ENCODE data around the gene FRYL.

The FRYL gene

GRCh38 chr4:48566034-48566384 lies 214.1 kb downstream of the FRYL start:
- Histone ChIP-seq H2AFZ (ENCODE audit: low read length) (no peak overlapping the region), H3K79me2 (ENCODE audit: insufficient read depth, low read length) (no peaks in the 10 kb centered on the region), H3F3A (ENCODE audit: insufficient read depth, low read length) (0 out of 2 replicates have a peak, but pooled peaks cover 5% of the 10 kb centered on the region), H3K27me3 (ENCODE audit: insufficient read depth, low read length) (no peaks in the 10 kb centered on the region), H3K4me3 (ENCODE audit: low read depth, low read length, poor library complexity, severe bottlenecking) (no peak overlapping the region), H4K20me1 (ENCODE audit: insufficient read depth, low read length) (no peaks in the 10 kb centered on the region), H3K36me3 (ENCODE audit: insufficient read depth, low read length) (peaks cover 80% of the 10 kb centered on the region), H3K4me2 (ENCODE audit: low read length) (no peak overlapping the region), H3K27ac (ENCODE audit: low read depth, low read length, poor library complexity, severe bottlenecking) (no peak overlapping the region), H3K9me3 (ENCODE audit: low read length) (no peaks in the 10 kb centered on the region), H3K9me2 (ENCODE audit: low read depth, low read length) (no peaks in the 10 kb centered on the region), H3K9ac (ENCODE audit: low read length) (no peak overlapping the region), H3K4me1 (ENCODE audit: insufficient read depth, low read length, severe bottlenecking) (no peaks in the 10 kb centered on the region)
- TF ChIP-seq CTCF (IDR thresholded peaks at IDR 0.05; ENCODE audit: low read length) (no peak), EZH2 (IDR thresholded peaks at IDR 0.05; ENCODE audit: borderline replicate concordance, low read length) (no peak)

DNA sequence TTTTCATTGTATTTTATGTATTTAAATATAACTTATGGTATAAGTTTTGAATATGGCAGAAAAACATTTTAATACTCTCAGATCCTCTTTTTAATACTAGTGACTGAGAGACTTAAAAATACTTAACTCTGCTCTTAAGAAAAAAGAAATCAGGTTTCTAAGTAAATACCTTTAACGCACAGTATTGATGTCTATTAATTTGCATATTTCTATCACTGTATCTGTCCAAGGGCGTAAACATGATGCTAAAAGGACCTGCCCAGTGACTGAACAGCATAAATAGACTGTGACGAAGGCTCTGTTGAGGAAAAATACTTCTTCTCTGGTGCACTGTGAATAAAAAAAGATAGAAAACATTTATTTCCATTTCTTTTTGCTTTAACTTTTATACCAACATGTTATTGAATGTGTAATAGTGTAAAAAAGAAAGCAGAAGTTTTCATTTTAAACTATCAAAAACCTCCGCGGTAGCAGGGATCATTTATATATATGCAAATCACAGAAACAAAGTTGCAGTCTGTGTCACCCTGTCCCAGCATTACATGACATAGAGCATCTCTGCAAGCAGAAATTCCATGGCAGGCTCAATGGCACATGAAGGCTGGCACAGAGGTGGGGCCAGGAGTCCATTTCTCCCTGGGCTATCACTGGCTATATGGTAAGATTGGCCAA lies 214.6 kb downstream of the FRYL start:
- Histone ChIP-seq H3K9me2 (ENCODE audit: low read depth, low read length) (no peaks in the 10 kb centered on the region), H3F3A (ENCODE audit: insufficient read depth, low read length) (0 out of 2 replicates have a peak, but pooled peaks cover 5% of the 10 kb centered on the region), H3K4me1 (ENCODE audit: insufficient read depth, low read length, severe bottlenecking) (no peaks in the 10 kb centered on the region), H3K27ac (ENCODE audit: low read depth, low read length, poor library complexity, severe bottlenecking) (no peak overlapping the region), H3K9me3 (ENCODE audit: low read length) (no peaks in the 10 kb centered on the region), H3K4me2 (ENCODE audit: low read length) (no peak overlapping the region), H3K36me3 (ENCODE audit: insufficient read depth, low read length) (peaks cover 80% of the 10 kb centered on the region), H2AFZ (ENCODE audit: low read length) (no peak overlapping the region), H3K27me3 (ENCODE audit: insufficient read depth, low read length) (no peaks in the 10 kb centered on the region), H3K9ac (ENCODE audit: low read length) (no peak overlapping the region), H4K20me1 (ENCODE audit: insufficient read depth, low read length) (no peaks in the 10 kb centered on the region), H3K4me3 (ENCODE audit: low read depth, low read length, poor library complexity, severe bottlenecking) (no peak overlapping the region), H3K79me2 (ENCODE audit: insufficient read depth, low read length) (no peaks in the 10 kb centered on the region)
- TF ChIP-seq EZH2 (IDR thresholded peaks at IDR 0.05; ENCODE audit: borderline replicate concordance, low read length) (no peak), CTCF (IDR thresholded peaks at IDR 0.05; ENCODE audit: low read length) (no peak)

GRCh38 chr4:48564151-48564550 lies 215.9 kb downstream of the FRYL start:
- Histone ChIP-seq H3K4me2 (ENCODE audit: low read length) (no peak overlapping the region), H3K4me1 (ENCODE audit: insufficient read depth, low read length, severe bottlenecking) (no peaks in the 10 kb centered on the region), H3K9me2 (ENCODE audit: low read depth, low read length) (no peaks in the 10 kb centered on the region), H3K27me3 (ENCODE audit: insufficient read depth, low read length) (no peaks in the 10 kb centered on the region), H3K27ac (ENCODE audit: low read depth, low read length, poor library complexity, severe bottlenecking) (no peak overlapping the region), H3K9me3 (ENCODE audit: low read length) (no peaks in the 10 kb centered on the region), H3K36me3 (ENCODE audit: insufficient read depth, low read length) (peaks cover 79% of the 10 kb centered on the region), H3K9ac (ENCODE audit: low read length) (no peak overlapping the region), H3K79me2 (ENCODE audit: insufficient read depth, low read length) (no peaks in the 10 kb centered on the region), H3K4me3 (ENCODE audit: low read depth, low read length, poor library complexity, severe bottlenecking) (no peak overlapping the region), H2AFZ (ENCODE audit: low read length) (no peak overlapping the region), H3F3A (ENCODE audit: insufficient read depth, low read length) (0 out of 2 replicates have a peak, but pooled peaks cover 5% of the 10 kb centered on the region), H4K20me1 (ENCODE audit: insufficient read depth, low read length) (no peaks in the 10 kb centered on the region)
- TF ChIP-seq CTCF (IDR thresholded peaks at IDR 0.05; ENCODE audit: low read length) (no peak), EZH2 (IDR thresholded peaks at IDR 0.05; ENCODE audit: borderline replicate concordance, low read length) (no peak)

All from OCI-LY1 (cell line).